HCT116 (cell line): ENCODE data around the gene ATP5F1E. TPM values are rescaled to one million over a fixed set of nuclear protein-coding genes. Genes with fewer than 3 reads are reported as not detected.

Experiments used
- ATAC-seq: fragments of 200-7000 bp; cut with Tn5 transposase; 2 replicates; pipeline ENCODE4 v1.9.1; 2020; ENCODE audit warnings: mild to moderate bottlenecking, moderate library complexity
- BruUV-seq: library from RNA; stranded (reverse); fragments of 400-500 nt; replicated peaks from 2 replicates; lab custom pipeline; 2021; lab: Mats Ljungman, UMichigan
- CTCF ChIA-PET: fragments of 300-600 bp; sonication (Branson Sonifier 250); formaldehyde crosslinking; loops from one replicate; lab custom pipeline; 2021; ENCODE audit warnings: antibody characterized with exemption; lab: Charles Lee
- POLR2A ChIA-PET: fragments of 300-600, 350-600 bp; sonication (Branson Sonifier 250); formaldehyde crosslinking; loops from one replicate; lab custom pipeline; 2021; ENCODE audit warnings: antibody characterized with exemption; lab: Charles Lee
- RAD21 ChIA-PET, 2 experiments: fragments of 300-600 bp; sonication (Branson Sonifier 250); formaldehyde crosslinking; loops; one replicate each; lab custom pipeline; 2023; ENCODE audit warnings: low total read pairs in 2 of 2; ENCODE audit not compliant: uncharacterized antibody in 2 of 2, unreplicated experiment in 2 of 2, low non-redundant PET in 1 of 2; lab: Charles Lee
- DNase-seq: peaks from one replicate; pipeline ENCODE4 v3.0.0-alpha.2; 2010; ENCODE audit warnings: low read depth, low spot score
- H2AFZ ChIP-seq: fragments of 200-600 bp; shearing (Covaris generic), sonication (generic); 2 replicates; pipeline ENCODE4 v1.6.1; 2017; ENCODE audit warnings: low read depth, mixed run types, mixed read lengths, antibody characterized with exemption, low read length; ENCODE audit not compliant: poor library complexity, severe bottlenecking
- H3K27ac ChIP-seq: 2 replicates; pipeline ENCODE4 v1.5.1; 2012; ENCODE audit warnings: low read depth, low read length
- H3K27me3 ChIP-seq: fragments of 200-600 bp; sonication (generic); 2 replicates; pipeline ENCODE4 v1.6.1; 2016; ENCODE audit warnings: mixed run types, low read length, mixed read lengths; ENCODE audit not compliant: insufficient read depth
- H3K36me3 ChIP-seq, 2 experiments: fragments of 200-500 bp in 1 of 2; fragments of 200-600 bp in 1 of 2; sonication (Bioruptor generic) in 1 of 2; sonication (generic) in 1 of 2; 2 replicates each; pipeline versions ENCODE4 v1.5.1 to v1.6.1; 2014 to 2016; ENCODE audit warnings: low read length in 2 of 2, inconsistent platforms in 1 of 2, mixed read lengths in 1 of 2, mixed run types in 1 of 2; ENCODE audit not compliant: insufficient read depth in 2 of 2, control insufficient read depth in 1 of 2
- H3K4me1 ChIP-seq, 2 experiments: fragments of 200-600 bp in 1 of 2; sonication (generic) in 1 of 2; 2 replicates each; pipeline versions ENCODE4 v1.5.1 to v1.6.1; 2012 to 2017; ENCODE audit warnings: low read length in 2 of 2, inconsistent platforms in 1 of 2, mild to moderate bottlenecking in 1 of 2, mixed read lengths in 1 of 2, mixed run types in 1 of 2, moderate library complexity in 1 of 2; ENCODE audit not compliant: insufficient read depth in 2 of 2, control insufficient read depth in 1 of 2
- H3K4me2 ChIP-seq: fragments of 200-600 bp; sonication (generic); 2 replicates; pipeline ENCODE4 v1.6.1; 2017; ENCODE audit warnings: mixed run types, low read length, mixed read lengths
- H3K4me3 ChIP-seq, 2 experiments: fragments of 200-600 bp in 1 of 2; sonication (generic) in 1 of 2; replicated peaks in 1 of 2; 2 replicates each; pipeline ENCODE4 v1.5.1; 2011 to 2016; ENCODE audit warnings: low read length in 2 of 2, control low read depth in 1 of 2, low read depth in 1 of 2, mild to moderate bottlenecking in 1 of 2, mixed read lengths in 1 of 2, mixed run types in 1 of 2
- H3K79me2 ChIP-seq: fragments of 200-600 bp; sonication (generic); 2 replicates; pipeline ENCODE4 v1.6.1; 2017; ENCODE audit warnings: mild to moderate bottlenecking, mixed run types, low read length, moderate library complexity, mixed read lengths; ENCODE audit not compliant: insufficient read depth
- H3K9ac ChIP-seq: fragments of 200-600 bp; sonication (generic); 2 replicates; pipeline ENCODE4 v1.6.1; 2016; ENCODE audit warnings: low read length, mixed read lengths
- H3K9me2 ChIP-seq: fragments of 200-600 bp; sonication (generic), shearing (Covaris generic); 2 replicates; pipeline ENCODE4 v1.6.1; 2017; ENCODE audit warnings: mixed run types, mild to moderate bottlenecking, moderate library complexity; ENCODE audit not compliant: insufficient read depth
- H3K9me3 ChIP-seq, 2 experiments: fragments of 200-500 bp in 1 of 2; fragments of 200-600 bp in 1 of 2; sonication (Bioruptor generic) in 1 of 2; sonication (generic) in 1 of 2; 2 replicates each; pipeline ENCODE4 v1.6.1; 2014 to 2017; ENCODE audit warnings: low read length in 2 of 2, mixed read lengths in 2 of 2, inconsistent platforms in 1 of 2, low read depth in 1 of 2, mild to moderate bottlenecking in 1 of 2, mixed run types in 1 of 2, moderate library complexity in 1 of 2; ENCODE audit not compliant: control insufficient read depth in 1 of 2, insufficient read depth in 1 of 2
- H4K20me1 ChIP-seq: fragments of 200-600 bp; sonication (generic), shearing (Covaris generic); 2 replicates; pipeline ENCODE4 v1.6.1; 2017; ENCODE audit warnings: mixed run types, mild to moderate bottlenecking, moderate library complexity; ENCODE audit not compliant: insufficient read depth
- EGR1 ChIP-seq: IDR thresholded peaks from 2 replicates; pipeline ENCODE4 v1.6.1; 2012; ENCODE audit warnings: low read depth
- EZH2phosphoT487 ChIP-seq: fragments of 200-600 bp; IDR thresholded peaks from 2 replicates; pipeline ENCODE4 v1.6.1; 2018; ENCODE audit warnings: antibody characterized with exemption, borderline replicate concordance
- POLR2A ChIP-seq: IDR thresholded peaks from 2 replicates; pipeline ENCODE4 v1.7.0; 2011; ENCODE audit warnings: borderline replicate concordance; ENCODE audit not compliant: insufficient read depth, insufficient read length; ENCODE audit errors: extremely low read depth
- POLR2AphosphoS5 ChIP-seq: IDR thresholded peaks from 2 replicates; pipeline ENCODE4 v1.6.1; 2011; ENCODE audit warnings: mild to moderate bottlenecking, low read depth, low read length, moderate library complexity
- ZBTB33 ChIP-seq: IDR thresholded peaks from 2 replicates; pipeline ENCODE4 v1.6.1; 2011; ENCODE audit warnings: mild to moderate bottlenecking, low read length, moderate library complexity; ENCODE audit not compliant: insufficient replicate concordance; ENCODE audit errors: extremely low read depth
- ZFX ChIP-seq: fragments of 450-650 bp; IDR thresholded peaks from 2 replicates; pipeline ENCODE4 v1.6.1; 2017
- intact Hi-C: fragments of 100-400 bp; cut with micrococcal nuclease; formaldehyde crosslinking; loops from 2 replicates; pipeline ENCODE4 v1.10.0; 2022
- total RNA-seq: library from RNA; stranded (reverse); gene quantifications from one replicate; pipeline ENCODE4 v1.2.1, GENCODE V29; 2021; ENCODE audit not compliant: unreplicated experiment
- TF ChIP-seq, protein P1 (sequence below): IDR thresholded peaks from 2 replicates; pipeline ENCODE4 v1.6.1; 2012; ENCODE audit warnings: low read depth
- TF ChIP-seq, protein P2 (sequence below): IDR thresholded peaks from 2 replicates; pipeline ENCODE4 v1.6.1; 2012
- TF ChIP-seq, protein P3 (sequence below), 3 experiments: fragments of 200-600 bp in 1 of 3; sonication (generic) in 1 of 3; IDR thresholded peaks in 2 of 3; conservative IDR thresholded peaks in 1 of 3; 2 replicates each; pipeline ENCODE4 v1.5.1; 2012 to 2017; ENCODE audit warnings: low read depth in 2 of 3, low read length in 2 of 3, antibody characterized with exemption in 1 of 3, borderline replicate concordance in 1 of 3, control low read depth in 1 of 3, mild to moderate bottlenecking in 1 of 3, mixed read lengths in 1 of 3, mixed run types in 1 of 3, moderate library complexity in 1 of 3; ENCODE audit not compliant: insufficient read depth in 1 of 3

Gene ATP5F1E
- total RNA-seq, 1 experiment from 2014 or later, result 72.8 TPM

DNA sequence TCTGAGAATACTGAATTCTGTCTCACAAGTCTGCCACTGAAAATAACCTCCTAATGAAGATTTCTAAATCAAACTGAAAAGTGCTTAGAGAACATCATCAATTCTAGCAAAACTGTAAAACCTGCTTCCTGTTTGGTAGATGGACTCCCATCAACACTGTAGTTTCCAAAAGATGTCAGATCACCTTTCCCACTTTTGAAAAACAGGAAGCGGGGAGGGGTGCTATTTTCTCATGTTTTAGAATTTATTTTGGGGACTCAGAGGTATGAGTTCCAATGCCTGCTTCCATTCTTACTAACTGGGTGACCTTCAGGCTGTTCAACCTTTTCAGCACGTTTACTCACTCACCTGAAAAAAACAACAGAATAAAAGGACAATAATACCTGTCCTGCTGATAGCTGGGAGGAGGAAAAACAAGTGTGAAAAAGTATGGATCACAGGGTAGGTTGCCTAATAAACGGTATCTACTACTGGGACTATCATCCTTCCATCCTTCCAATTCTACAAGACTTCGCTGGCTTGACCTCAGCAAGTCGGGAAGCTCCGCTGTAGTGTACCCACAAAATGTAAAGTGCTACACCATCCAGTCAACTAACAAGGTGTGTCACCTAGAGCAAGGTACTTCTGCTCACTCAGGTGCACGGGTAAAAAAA lies 1.1 kb downstream of the ATP5F1E start (continued):
- TF ChIP-seq ZBTB33, result no peak
- no peak for TF ChIP-seq ZFX

- DNase-seq (no peak), ATAC-seq (no peak)
- Histone ChIP-seq H3K9ac (no peak overlapping the region), H3K79me2 (peaks cover 75% of the 10 kb centered on the region), H2AFZ (no peak overlapping the region), H3K4me1 (peaks cover 10 to 24% of the 10 kb centered on the region in 2 experiments), H4K20me1 (peaks cover 30% of the 10 kb centered on the region; the same call in 1 of the 2 replicates), H3K9me2 (no peaks in the 10 kb centered on the region), H3K36me3 (peaks cover 36 to 54% of the 10 kb centered on the region in 2 experiments), H3K4me3 (no peak overlapping the region), H3K27me3 (no peaks in the 10 kb centered on the region), H3K9me3 (no peaks in the 10 kb centered on the region), H3K27ac (no peak overlapping the region), H3K4me2 (no peak overlapping the region)
- RAD21 ChIA-PET, result no interaction called here
- POLR2A ChIA-PET, result no interaction called here
- BruUV-seq, result no TSS peak
- CTCF ChIA-PET, result no interaction called here
- intact Hi-C loops, result no loop called here
- TF ChIP-seq, protein P1, sequence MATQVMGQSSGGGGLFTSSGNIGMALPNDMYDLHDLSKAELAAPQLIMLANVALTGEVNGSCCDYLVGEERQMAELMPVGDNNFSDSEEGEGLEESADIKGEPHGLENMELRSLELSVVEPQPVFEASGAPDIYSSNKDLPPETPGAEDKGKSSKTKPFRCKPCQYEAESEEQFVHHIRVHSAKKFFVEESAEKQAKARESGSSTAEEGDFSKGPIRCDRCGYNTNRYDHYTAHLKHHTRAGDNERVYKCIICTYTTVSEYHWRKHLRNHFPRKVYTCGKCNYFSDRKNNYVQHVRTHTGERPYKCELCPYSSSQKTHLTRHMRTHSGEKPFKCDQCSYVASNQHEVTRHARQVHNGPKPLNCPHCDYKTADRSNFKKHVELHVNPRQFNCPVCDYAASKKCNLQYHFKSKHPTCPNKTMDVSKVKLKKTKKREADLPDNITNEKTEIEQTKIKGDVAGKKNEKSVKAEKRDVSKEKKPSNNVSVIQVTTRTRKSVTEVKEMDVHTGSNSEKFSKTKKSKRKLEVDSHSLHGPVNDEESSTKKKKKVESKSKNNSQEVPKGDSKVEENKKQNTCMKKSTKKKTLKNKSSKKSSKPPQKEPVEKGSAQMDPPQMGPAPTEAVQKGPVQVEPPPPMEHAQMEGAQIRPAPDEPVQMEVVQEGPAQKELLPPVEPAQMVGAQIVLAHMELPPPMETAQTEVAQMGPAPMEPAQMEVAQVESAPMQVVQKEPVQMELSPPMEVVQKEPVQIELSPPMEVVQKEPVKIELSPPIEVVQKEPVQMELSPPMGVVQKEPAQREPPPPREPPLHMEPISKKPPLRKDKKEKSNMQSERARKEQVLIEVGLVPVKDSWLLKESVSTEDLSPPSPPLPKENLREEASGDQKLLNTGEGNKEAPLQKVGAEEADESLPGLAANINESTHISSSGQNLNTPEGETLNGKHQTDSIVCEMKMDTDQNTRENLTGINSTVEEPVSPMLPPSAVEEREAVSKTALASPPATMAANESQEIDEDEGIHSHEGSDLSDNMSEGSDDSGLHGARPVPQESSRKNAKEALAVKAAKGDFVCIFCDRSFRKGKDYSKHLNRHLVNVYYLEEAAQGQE, result no peak
- no peak for TF ChIP-seq EGR1
- no peak for TF ChIP-seq ZFX
- TF ChIP-seq ZBTB33, result no peak
- TF ChIP-seq, protein P2, sequence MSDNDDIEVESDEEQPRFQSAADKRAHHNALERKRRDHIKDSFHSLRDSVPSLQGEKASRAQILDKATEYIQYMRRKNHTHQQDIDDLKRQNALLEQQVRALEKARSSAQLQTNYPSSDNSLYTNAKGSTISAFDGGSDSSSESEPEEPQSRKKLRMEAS, result no peak
- TF ChIP-seq, protein P3, sequence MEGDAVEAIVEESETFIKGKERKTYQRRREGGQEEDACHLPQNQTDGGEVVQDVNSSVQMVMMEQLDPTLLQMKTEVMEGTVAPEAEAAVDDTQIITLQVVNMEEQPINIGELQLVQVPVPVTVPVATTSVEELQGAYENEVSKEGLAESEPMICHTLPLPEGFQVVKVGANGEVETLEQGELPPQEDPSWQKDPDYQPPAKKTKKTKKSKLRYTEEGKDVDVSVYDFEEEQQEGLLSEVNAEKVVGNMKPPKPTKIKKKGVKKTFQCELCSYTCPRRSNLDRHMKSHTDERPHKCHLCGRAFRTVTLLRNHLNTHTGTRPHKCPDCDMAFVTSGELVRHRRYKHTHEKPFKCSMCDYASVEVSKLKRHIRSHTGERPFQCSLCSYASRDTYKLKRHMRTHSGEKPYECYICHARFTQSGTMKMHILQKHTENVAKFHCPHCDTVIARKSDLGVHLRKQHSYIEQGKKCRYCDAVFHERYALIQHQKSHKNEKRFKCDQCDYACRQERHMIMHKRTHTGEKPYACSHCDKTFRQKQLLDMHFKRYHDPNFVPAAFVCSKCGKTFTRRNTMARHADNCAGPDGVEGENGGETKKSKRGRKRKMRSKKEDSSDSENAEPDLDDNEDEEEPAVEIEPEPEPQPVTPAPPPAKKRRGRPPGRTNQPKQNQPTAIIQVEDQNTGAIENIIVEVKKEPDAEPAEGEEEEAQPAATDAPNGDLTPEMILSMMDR (IDR thresholded peaks at IDR 0.05 in 2 of 3, conservative IDR thresholded peaks at IDR 0.05 in 1 of 3; ENCODE audit: borderline replicate concordance in 1 of 3, insufficient read depth in 1 of 3, low read depth in 2 of 3, low read length in 2 of 3), result no peak
- TF ChIP-seq POLR2A, result no peak
- TF ChIP-seq EZH2phosphoT487, result no peak
- no peak for TF ChIP-seq POLR2AphosphoS5
These were observed 3.3 kb downstream of the ATP5F1E start for GRCh38 chr20:59028812-59029211.
